PC-3 (cell line): ENCODE data around the gene RNF38. TPM values are rescaled to one million over a fixed set of nuclear protein-coding genes. Genes with fewer than 3 reads are reported as not detected.

Source experiments
- ATAC-seq: fragments of 200-7000 bp; cut with Tn5 transposase; 2 replicates; pipeline ENCODE4 v1.9.1; 2020; ENCODE audit warnings: mild to moderate bottlenecking, moderate library complexity
- BruUV-seq: library from RNA; stranded (reverse); fragments of 400-500 nt; replicated peaks from 2 replicates; lab custom pipeline; 2021; lab: Mats Ljungman, UMichigan
- CTCF ChIA-PET: fragments of 300-600 bp; sonication (Branson Sonifier 250); formaldehyde crosslinking; loops from one replicate; lab custom pipeline; 2022; ENCODE audit warnings: antibody characterized with exemption; lab: Charles Lee
- POLR2A ChIA-PET: fragments of 300-600 bp; sonication (Branson Sonifier 250); formaldehyde crosslinking; loops from one replicate; lab custom pipeline; 2022; ENCODE audit warnings: antibody characterized with exemption; ENCODE audit not compliant: unreplicated experiment; lab: Charles Lee
- DNase-seq: peaks from one replicate; pipeline ENCODE4 v3.0.0-alpha.2; 2015
- H2AFZ ChIP-seq: fragments of 300-600 bp; sonication (generic); 2 replicates; pipeline ENCODE4 v1.6.0; 2016; ENCODE audit warnings: antibody characterized with exemption, low read length
- H3F3A ChIP-seq: fragments of 300-600 bp; sonication (generic); one replicate; pipeline ENCODE4 v1.6.0; 2017; ENCODE audit warnings: antibody characterized with exemption, low read length, control low read depth, mild to moderate bottlenecking; ENCODE audit not compliant: unreplicated experiment
- H3K27ac ChIP-seq: fragments of 300-600 bp; sonication (generic); 2 replicates; pipeline ENCODE4 v1.5.1; 2016; ENCODE audit warnings: mild to moderate bottlenecking, low read length
- H3K27me3 ChIP-seq: fragments of 300-600 bp; sonication (generic); 2 replicates; pipeline ENCODE4 v1.6.1; 2016; ENCODE audit warnings: low read length, mixed read lengths
- H3K36me3 ChIP-seq: fragments of 300-600 bp; sonication (generic); 2 replicates; pipeline ENCODE4 v1.6.1; 2016; ENCODE audit warnings: low read depth, mixed run types, low read length, mixed read lengths
- H3K4me1 ChIP-seq: fragments of 300-600 bp; sonication (generic); 2 replicates; pipeline ENCODE4 v1.5.1; 2016; ENCODE audit warnings: low read length; ENCODE audit not compliant: insufficient read depth
- H3K4me2 ChIP-seq: fragments of 300-600 bp; sonication (generic); 2 replicates; pipeline ENCODE4 v1.6.0; 2016; ENCODE audit warnings: low read length
- H3K4me3 ChIP-seq: fragments of 300-600 bp; sonication (generic); 2 replicates; pipeline ENCODE4 v1.5.1; 2016; ENCODE audit warnings: mild to moderate bottlenecking, low read length, mixed read lengths
- H3K79me2 ChIP-seq: fragments of 300-600 bp; sonication (generic); 2 replicates; pipeline ENCODE4 v1.6.1; 2017; ENCODE audit warnings: low read length, mixed read lengths
- H3K9ac ChIP-seq: fragments of 300-600 bp; sonication (generic); 2 replicates; pipeline ENCODE4 v1.6.0; 2016; ENCODE audit warnings: mild to moderate bottlenecking, low read length
- H3K9me2 ChIP-seq: fragments of 300-600 bp; sonication (generic); replicated peaks from 2 replicates; pipeline ENCODE4 v1.6.1; 2016; ENCODE audit warnings: mixed run types, low read length, mixed read lengths
- H3K9me3 ChIP-seq: fragments of 300-600 bp; sonication (generic); 2 replicates; pipeline ENCODE4 v1.6.1; 2016; ENCODE audit warnings: low read length, mixed read lengths
- H4K20me1 ChIP-seq: fragments of 300-600 bp; sonication (generic); 2 replicates; pipeline ENCODE4 v1.6.1; 2016; ENCODE audit warnings: low read length, mixed read lengths
- CTCF ChIP-seq: fragments of 300-600 bp; sonication (generic); conservative IDR thresholded peaks from 2 replicates; pipeline ENCODE4 v1.5.1; 2017; ENCODE audit warnings: antibody characterized with exemption, low read depth, mild to moderate bottlenecking, low read length
- EZH2 ChIP-seq: fragments of 300-600 bp; sonication (generic); IDR thresholded peaks from one replicate; pipeline ENCODE4 v1.6.1; 2017; ENCODE audit warnings: antibody characterized with exemption, mild to moderate bottlenecking, low read length; ENCODE audit not compliant: unreplicated experiment
- EZH2phosphoT487 ChIP-seq: fragments of 300-600 bp; sonication (generic); IDR thresholded peaks from 2 replicates; pipeline ENCODE4 v1.6.1; 2018; ENCODE audit warnings: mild to moderate bottlenecking, antibody characterized with exemption, low read length, borderline replicate concordance
- intact Hi-C: fragments of 100-400 bp; cut with micrococcal nuclease; formaldehyde crosslinking; loops from 2 replicates; pipeline ENCODE4 v1.9.0; 2023
- total RNA-seq: library from RNA; depleted of rRNA; stranded (reverse); fragments of >200 nt; gene quantifications from 2 replicates; pipeline ENCODE4 v1.2.3, GENCODE V29; 2014

RNF38 gene
- total RNA-seq, 1 experiment from 2014 or later: 4.3 TPM

GRCh38 chr9:36357639-36358038, 42.4 kb downstream of the RNF38 start:
- Histone ChIP-seq H2AFZ (no peak overlapping the region), H3K4me2 (no peak overlapping the region), H3K9ac (no peak overlapping the region), H3K4me1 (no peaks in the 10 kb centered on the region), H3K79me2 (no peaks in the 10 kb centered on the region), H3K4me3 (no peak overlapping the region), H3K27me3 (no peaks in the 10 kb centered on the region), H4K20me1 (no peaks in the 10 kb centered on the region), H3K9me2 (no peaks in the 10 kb centered on the region), H3K9me3 (no peaks in the 10 kb centered on the region), H3F3A (no peaks in the 10 kb centered on the region), H3K27ac (no peak overlapping the region), H3K36me3 (no peaks in the 10 kb centered on the region; the same call in none of the 2 replicates)
- POLR2A ChIA-PET: no interaction called here
- TF ChIP-seq EZH2phosphoT487: no peak
- TF ChIP-seq EZH2: no peak
- TF ChIP-seq CTCF: no peak
- intact Hi-C loops: no loop called here
- ATAC-seq: no peak
- no peak for DNase-seq
- no TSS peak for BruUV-seq
- CTCF ChIA-PET: no interaction called here

- POLR2A ChIA-PET: no interaction called here
- no peak overlapping the region for H3K4me2 ChIP-seq
- intact Hi-C loops: no loop called here
- H3K4me3 ChIP-seq: no peak overlapping the region
- H3K79me2 ChIP-seq: no peaks in the 10 kb centered on the region
- DNase-seq (no peak), ATAC-seq (no peak)
- no peak overlapping the region for H3K9ac ChIP-seq
- H2AFZ ChIP-seq: no peak overlapping the region
- no peaks in the 10 kb centered on the region for H4K20me1 ChIP-seq
- no peaks in the 10 kb centered on the region for H3K9me2 ChIP-seq
- no peaks in the 10 kb centered on the region for H3K27me3 ChIP-seq
- no peak overlapping the region for H3K27ac ChIP-seq
- TF ChIP-seq CTCF: no peak
- no peak for TF ChIP-seq EZH2phosphoT487
- TF ChIP-seq EZH2: no peak
- H3K4me1 ChIP-seq: no peaks in the 10 kb centered on the region
- no peaks in the 10 kb centered on the region for H3K9me3 ChIP-seq
- H3F3A ChIP-seq: no peaks in the 10 kb centered on the region
- CTCF ChIA-PET: no interaction called here
- peaks cover 25% of the 10 kb centered on the region for H3K36me3 ChIP-seq
- BruUV-seq: no TSS peak
Measured at GRCh38 chr9:36346569-36346968, 53.5 kb downstream of the RNF38 start.

- CTCF ChIA-PET: no interaction called here
- intact Hi-C loops: no loop called here
- Histone ChIP-seq H3K9me2 (no peaks in the 10 kb centered on the region), H3K79me2 (no peaks in the 10 kb centered on the region), H3F3A (no peaks in the 10 kb centered on the region), H3K36me3 (peaks cover 13% of the 10 kb centered on the region), H2AFZ (no peak overlapping the region), H3K27me3 (no peaks in the 10 kb centered on the region), H3K9ac (no peak overlapping the region), H4K20me1 (no peaks in the 10 kb centered on the region), H3K4me3 (no peak overlapping the region), H3K9me3 (no peaks in the 10 kb centered on the region), H3K4me1 (no peaks in the 10 kb centered on the region), H3K27ac (no peak overlapping the region), H3K4me2 (no peak overlapping the region)
- DNase-seq (no peak), ATAC-seq (no peak)
- BruUV-seq: no TSS peak
- no peak for TF ChIP-seq EZH2
- TF ChIP-seq EZH2phosphoT487: no peak
- TF ChIP-seq CTCF: peak; percentile 30
- POLR2A ChIA-PET: no interaction called here
Measured at GRCh38 chr9:36345103-36345846, 54.8 kb downstream of the RNF38 start.
